ENCODE data around the gene FBRS.

The FBRS gene

GRCh38 chr16:30655815-30656347, 2.4 kb upstream of the FBRS start:
- H3K4me1 ChIP-seq (ENCODE audit: insufficient read depth, insufficient read length) = peaks cover 6% of the 10 kb centered on the region
- no peak overlapping the region for H3K4me3 ChIP-seq (ENCODE audit: insufficient read length, low read depth)
- no peak for DNase-seq (ENCODE audit: low read depth, low spot score)
- H3K9ac ChIP-seq (ENCODE audit: insufficient read length, low read depth) = no peak overlapping the region
- TF ChIP-seq YY1 (IDR thresholded peaks at IDR 0.05; ENCODE audit: insufficient read depth, insufficient read length) = no peak
- no peak for TF ChIP-seq SUZ12 (IDR thresholded peaks at IDR 0.05; ENCODE audit: extremely low read depth, insufficient read depth, insufficient read length)
- TF ChIP-seq ZNF274 (IDR thresholded peaks at IDR 0.05; ENCODE audit: low read depth, low read length) = no peak
- H3K9me3 ChIP-seq (ENCODE audit: insufficient read depth, low read length) = no peaks in the 10 kb centered on the region
- peaks cover 51% of the 10 kb centered on the region for H3K36me3 ChIP-seq (ENCODE audit: insufficient read depth, insufficient read length, low read length)
- peaks cover 25% of the 10 kb centered on the region for H3K27me3 ChIP-seq (ENCODE audit: insufficient read depth, insufficient read length)

- Histone ChIP-seq H3K27me3 (ENCODE audit: insufficient read depth, insufficient read length) (peaks cover 30% of the 10 kb centered on the region), H3K4me1 (ENCODE audit: insufficient read depth, insufficient read length) (peaks cover 7% of the 10 kb centered on the region), H3K9ac (ENCODE audit: insufficient read length, low read depth) (no peak overlapping the region), H3K9me3 (ENCODE audit: insufficient read depth, low read length) (no peaks in the 10 kb centered on the region), H3K4me3 (ENCODE audit: insufficient read length, low read depth) (no peak overlapping the region), H3K36me3 (ENCODE audit: insufficient read depth, insufficient read length, low read length) (peaks cover 57% of the 10 kb centered on the region)
- no peak for DNase-seq (ENCODE audit: low read depth, low spot score)
- TF ChIP-seq YY1 (IDR thresholded peaks at IDR 0.05; ENCODE audit: insufficient read depth, insufficient read length) (no peak), SUZ12 (IDR thresholded peaks at IDR 0.05; ENCODE audit: extremely low read depth, insufficient read depth, insufficient read length) (no peak), ZNF274 (IDR thresholded peaks at IDR 0.05; ENCODE audit: low read depth, low read length) (no peak)
Measured at GRCh38 chr16:30656388-30656787, 1.8 kb upstream of the FBRS start.

- H3K9ac ChIP-seq (ENCODE audit: insufficient read length, low read depth) = peak overlapping the region; percentile 88
- H3K4me1 ChIP-seq (ENCODE audit: insufficient read depth, insufficient read length) = peaks cover 7% of the 10 kb centered on the region
- no peaks in the 10 kb centered on the region for H3K9me3 ChIP-seq (ENCODE audit: insufficient read depth, low read length)
- peaks cover 65% of the 10 kb centered on the region for H3K36me3 ChIP-seq (ENCODE audit: insufficient read depth, insufficient read length, low read length)
- DNase-seq (ENCODE audit: low read depth, low spot score) = no peak
- TF ChIP-seq ZNF274 (IDR thresholded peaks at IDR 0.05; ENCODE audit: low read depth, low read length) (no peak), SUZ12 (IDR thresholded peaks at IDR 0.05; ENCODE audit: extremely low read depth, insufficient read depth, insufficient read length) (no peak), YY1 (IDR thresholded peaks at IDR 0.05; ENCODE audit: insufficient read depth, insufficient read length) (no peak)
- H3K4me3 ChIP-seq (ENCODE audit: insufficient read length, low read depth) = peak overlapping the region; percentile 85
- peaks cover 32% of the 10 kb centered on the region for H3K27me3 ChIP-seq (ENCODE audit: insufficient read depth, insufficient read length)
Measured at GRCh38 chr16:30656974-30657865, 1.0 kb upstream of the FBRS start.

GRCh38 chr16:30658731-30659506, 688 bp downstream of the FBRS start:
- Histone ChIP-seq H3K36me3 (ENCODE audit: insufficient read depth, insufficient read length, low read length) (peaks cover 67% of the 10 kb centered on the region), H3K27me3 (ENCODE audit: insufficient read depth, insufficient read length) (peaks cover 42% of the 10 kb centered on the region), H3K4me3 (ENCODE audit: insufficient read length, low read depth) (peak overlapping the region; percentile 85), H3K4me1 (ENCODE audit: insufficient read depth, insufficient read length) (peaks cover 7% of the 10 kb centered on the region), H3K9me3 (ENCODE audit: insufficient read depth, low read length) (no peaks in the 10 kb centered on the region), H3K9ac (ENCODE audit: insufficient read length, low read depth) (peak overlapping the region; percentile 96)
- peak; percentile 97 for DNase-seq (ENCODE audit: low read depth, low spot score)
- TF ChIP-seq YY1 (IDR thresholded peaks at IDR 0.05; ENCODE audit: insufficient read depth, insufficient read length) = no peak
- no peak for TF ChIP-seq SUZ12 (IDR thresholded peaks at IDR 0.05; ENCODE audit: extremely low read depth, insufficient read depth, insufficient read length)
- TF ChIP-seq ZNF274 (IDR thresholded peaks at IDR 0.05; ENCODE audit: low read depth, low read length) = no peak

- Histone ChIP-seq H3K9me3 (ENCODE audit: insufficient read depth, low read length) (no peaks in the 10 kb centered on the region), H3K9ac (ENCODE audit: insufficient read length, low read depth) (peak overlapping the region; percentile 96), H3K4me3 (ENCODE audit: insufficient read length, low read depth) (peak overlapping the region; percentile 85), H3K4me1 (ENCODE audit: insufficient read depth, insufficient read length) (peaks cover 7% of the 10 kb centered on the region), H3K27me3 (ENCODE audit: insufficient read depth, insufficient read length) (peaks cover 48% of the 10 kb centered on the region), H3K36me3 (ENCODE audit: insufficient read depth, insufficient read length, low read length) (peaks cover 65% of the 10 kb centered on the region)
- TF ChIP-seq SUZ12 (IDR thresholded peaks at IDR 0.05; ENCODE audit: extremely low read depth, insufficient read depth, insufficient read length) (no peak), YY1 (IDR thresholded peaks at IDR 0.05; ENCODE audit: insufficient read depth, insufficient read length) (no peak), ZNF274 (IDR thresholded peaks at IDR 0.05; ENCODE audit: low read depth, low read length) (no peak)
- peak; percentile 13 for DNase-seq (ENCODE audit: low read depth, low spot score)
Measured at GRCh38 chr16:30659507-30660423, 1.5 kb downstream of the FBRS start.

- DNase-seq (ENCODE audit: low read depth, low spot score) = no peak
- H3K9me3 ChIP-seq (ENCODE audit: insufficient read depth, low read length) = no peaks in the 10 kb centered on the region
- H3K36me3 ChIP-seq (ENCODE audit: insufficient read depth, insufficient read length, low read length) = peaks cover 65% of the 10 kb centered on the region
- H3K27me3 ChIP-seq (ENCODE audit: insufficient read depth, insufficient read length) = peaks cover 57% of the 10 kb centered on the region
- TF ChIP-seq ZNF274 (IDR thresholded peaks at IDR 0.05; ENCODE audit: low read depth, low read length) (no peak), SUZ12 (IDR thresholded peaks at IDR 0.05; ENCODE audit: extremely low read depth, insufficient read depth, insufficient read length) (no peak), YY1 (IDR thresholded peaks at IDR 0.05; ENCODE audit: insufficient read depth, insufficient read length) (no peak)
- H3K9ac ChIP-seq (ENCODE audit: insufficient read length, low read depth) = peak overlapping the region; percentile 96
- peak overlapping the region; percentile 85 for H3K4me3 ChIP-seq (ENCODE audit: insufficient read length, low read depth)
- H3K4me1 ChIP-seq (ENCODE audit: insufficient read depth, insufficient read length) = peaks cover 7% of the 10 kb centered on the region
Measured at GRCh38 chr16:30660424-30661261, 2.4 kb downstream of the FBRS start.
